KMS-11 (cell line): ENCODE data around the gene SLC25A25.
A peak's percentile ranks its signal among the peaks of the same experiment; 100 is the strongest.

Source experiments
- H2AFZ ChIP-seq: fragments of 200-600 bp; sonication (generic); 2 replicates; pipeline ENCODE4 v1.6.1; 2016; ENCODE audit warnings: antibody characterized with exemption, mixed run types, low read depth
- H3K27ac ChIP-seq: fragments of 200-600 bp; sonication (generic); 2 replicates; pipeline ENCODE4 v1.6.1; 2016; ENCODE audit warnings: mild to moderate bottlenecking, mixed run types
- H3K27me3 ChIP-seq: fragments of 200-600 bp; sonication (generic); 2 replicates; pipeline ENCODE4 v1.6.1; 2017; ENCODE audit warnings: mild to moderate bottlenecking, low read depth, mixed run types, moderate library complexity; ENCODE audit not compliant: insufficient read depth
- H3K36me3 ChIP-seq: fragments of 200-600 bp; sonication (generic); 2 replicates; pipeline ENCODE4 v1.6.1; 2017; ENCODE audit warnings: mild to moderate bottlenecking, mixed run types; ENCODE audit not compliant: insufficient read depth
- H3K4me1 ChIP-seq: fragments of 200-600 bp; sonication (generic); 2 replicates; pipeline ENCODE4 v1.6.1; 2016; ENCODE audit warnings: mild to moderate bottlenecking, low read depth, mixed run types; ENCODE audit not compliant: poor library complexity, severe bottlenecking
- H3K4me2 ChIP-seq: fragments of 200-600 bp; sonication (generic); 2 replicates; pipeline ENCODE4 v1.7.0; 2016; ENCODE audit warnings: mild to moderate bottlenecking, mixed run types
- H3K4me3 ChIP-seq: fragments of 200-600 bp; sonication (generic); IDR thresholded peaks from 2 replicates; pipeline ENCODE4 v1.6.1; 2017; ENCODE audit warnings: low read depth, low read length, mixed read lengths; ENCODE audit not compliant: insufficient read depth
- H3K79me2 ChIP-seq: fragments of 200-600 bp; sonication (generic); 2 replicates; pipeline ENCODE4 v1.6.1; 2016; ENCODE audit warnings: low read depth, mixed run types; ENCODE audit not compliant: insufficient read depth
- H3K9ac ChIP-seq: fragments of 200-600 bp; sonication (generic); 2 replicates; pipeline ENCODE4 v1.6.1; 2016; ENCODE audit warnings: mild to moderate bottlenecking, mixed run types
- H4K20me1 ChIP-seq: fragments of 200-600 bp; sonication (generic); 2 replicates; pipeline ENCODE4 v1.6.1; 2016; ENCODE audit warnings: mild to moderate bottlenecking, mixed run types; ENCODE audit not compliant: insufficient read depth
- CTCF ChIP-seq: fragments of 200-600 bp; sonication (generic); conservative IDR thresholded peaks from 2 replicates; pipeline ENCODE4 v1.6.1; 2017; ENCODE audit warnings: low read depth, mild to moderate bottlenecking, antibody characterized with exemption, low read length, moderate library complexity, mixed read lengths

The SLC25A25 gene

GRCh38 chr9:128122809-128123175 is 54.8 kb downstream of the SLC25A25 start:
- Histone ChIP-seq H3K9ac (no peak overlapping the region), H3K4me3 (no peak overlapping the region), H2AFZ (no peak overlapping the region), H3K27ac (no peak overlapping the region), H3K4me1 (peaks cover 11% of the 10 kb centered on the region), H4K20me1 (no peaks in the 10 kb centered on the region), H3K36me3 (no peaks in the 10 kb centered on the region), H3K27me3 (no peaks in the 10 kb centered on the region), H3K4me2 (no peak overlapping the region), H3K79me2 (peaks cover 31% of the 10 kb centered on the region)
- no peak for TF ChIP-seq CTCF

- Histone ChIP-seq H3K9ac (no peak overlapping the region), H3K79me2 (peaks cover 31% of the 10 kb centered on the region), H3K27me3 (no peaks in the 10 kb centered on the region), H2AFZ (no peak overlapping the region), H3K4me1 (peaks cover 11% of the 10 kb centered on the region), H4K20me1 (no peaks in the 10 kb centered on the region), H3K4me3 (no peak overlapping the region), H3K27ac (no peak overlapping the region), H3K36me3 (no peaks in the 10 kb centered on the region), H3K4me2 (no peak overlapping the region)
- no peak for TF ChIP-seq CTCF
These were observed 55.5 kb downstream of the SLC25A25 start for GRCh38 chr9:128123451-128124080.

- Histone ChIP-seq H2AFZ (no peak overlapping the region), H3K27ac (no peak overlapping the region), H4K20me1 (no peaks in the 10 kb centered on the region), H3K79me2 (peaks cover 31% of the 10 kb centered on the region), H3K4me2 (no peak overlapping the region), H3K36me3 (no peaks in the 10 kb centered on the region), H3K4me1 (peaks cover 18% of the 10 kb centered on the region), H3K27me3 (no peaks in the 10 kb centered on the region), H3K4me3 (no peak overlapping the region), H3K9ac (no peak overlapping the region)
- TF ChIP-seq CTCF = no peak
These were observed 56.4 kb downstream of the SLC25A25 start for GRCh38 chr9:128124451-128124850.

- no peak overlapping the region for H2AFZ ChIP-seq
- no peaks in the 10 kb centered on the region for H3K36me3 ChIP-seq
- TF ChIP-seq CTCF = peak; percentile 52
- H3K4me1 ChIP-seq = peaks cover 18% of the 10 kb centered on the region
- no peak overlapping the region for H3K4me3 ChIP-seq
- H3K4me2 ChIP-seq = no peak overlapping the region
- no peak overlapping the region for H3K27ac ChIP-seq
- H3K9ac ChIP-seq = no peak overlapping the region
- no peaks in the 10 kb centered on the region for H4K20me1 ChIP-seq
- H3K27me3 ChIP-seq = no peaks in the 10 kb centered on the region
- H3K79me2 ChIP-seq = peaks cover 31% of the 10 kb centered on the region
These were observed 57.0 kb downstream of the SLC25A25 start for GRCh38 chr9:128124873-128125579.
